ENCODE data around the gene CEP350.

Gene CEP350

GRCh38 chr1:180158149-180159147, 203.8 kb downstream of the CEP350 start:
- DNase-seq = no peak

GRCh38 chr1:180160357-180160756, 205.7 kb downstream of the CEP350 start:
- no peak for DNase-seq

GRCh38 chr1:180163041-180163440, 208.4 kb downstream of the CEP350 start:
- DNase-seq = no peak

Measured in activated effector memory CD4-positive, alpha-beta T cell treated with Interleukin-2 at 50 U/mL for 16 hours (primary cell).